ENCODE data around the gene MAST2.

DNA sequence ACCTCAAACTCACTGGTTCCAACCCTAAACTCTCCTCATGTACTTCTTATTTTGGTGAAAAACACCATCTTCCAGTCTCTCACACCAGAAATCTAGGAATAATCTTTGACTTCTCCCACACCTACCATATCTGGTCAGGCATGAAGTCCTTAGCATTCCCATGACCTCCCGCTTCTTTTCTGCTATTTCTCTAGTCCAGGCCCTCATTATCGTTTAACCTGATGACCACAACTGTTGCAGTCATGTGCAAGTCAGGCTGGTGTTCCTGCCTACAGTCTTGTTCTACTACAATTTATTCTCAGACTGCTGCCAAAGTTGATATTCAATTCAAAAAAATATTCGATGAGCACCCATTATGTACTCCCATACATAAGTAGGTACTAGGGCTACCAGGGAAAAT, 257.7 kb downstream of the MAST2 start:
- TF ChIP-seq, protein P1, sequence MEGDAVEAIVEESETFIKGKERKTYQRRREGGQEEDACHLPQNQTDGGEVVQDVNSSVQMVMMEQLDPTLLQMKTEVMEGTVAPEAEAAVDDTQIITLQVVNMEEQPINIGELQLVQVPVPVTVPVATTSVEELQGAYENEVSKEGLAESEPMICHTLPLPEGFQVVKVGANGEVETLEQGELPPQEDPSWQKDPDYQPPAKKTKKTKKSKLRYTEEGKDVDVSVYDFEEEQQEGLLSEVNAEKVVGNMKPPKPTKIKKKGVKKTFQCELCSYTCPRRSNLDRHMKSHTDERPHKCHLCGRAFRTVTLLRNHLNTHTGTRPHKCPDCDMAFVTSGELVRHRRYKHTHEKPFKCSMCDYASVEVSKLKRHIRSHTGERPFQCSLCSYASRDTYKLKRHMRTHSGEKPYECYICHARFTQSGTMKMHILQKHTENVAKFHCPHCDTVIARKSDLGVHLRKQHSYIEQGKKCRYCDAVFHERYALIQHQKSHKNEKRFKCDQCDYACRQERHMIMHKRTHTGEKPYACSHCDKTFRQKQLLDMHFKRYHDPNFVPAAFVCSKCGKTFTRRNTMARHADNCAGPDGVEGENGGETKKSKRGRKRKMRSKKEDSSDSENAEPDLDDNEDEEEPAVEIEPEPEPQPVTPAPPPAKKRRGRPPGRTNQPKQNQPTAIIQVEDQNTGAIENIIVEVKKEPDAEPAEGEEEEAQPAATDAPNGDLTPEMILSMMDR (conservative IDR thresholded peaks at IDR 0.05; ENCODE audit: low read depth, low read length): no peak
- no peak for TF ChIP-seq EZH2 (IDR thresholded peaks at IDR 0.05; ENCODE audit: borderline replicate concordance, low read depth, low read length, poor library complexity, severe bottlenecking)

Measured in A673 (cell line).